Neural cell (in vitro differentiated cells): ENCODE results near the gene TMUB1. TPM values are rescaled to one million over a fixed set of nuclear protein-coding genes. Genes with fewer than 3 reads are reported as not detected.

Source experiments
- H2AFZ ChIP-seq: fragments of 200-600, 300-800 bp; sonication (generic), shearing (Covaris generic); 2 replicates; pipeline ENCODE4 v1.6.0; 2014; ENCODE audit warnings: low read depth, mild to moderate bottlenecking, antibody characterized with exemption, low read length, moderate library complexity
- H3F3A ChIP-seq: fragments of 200-600 bp; shearing (Covaris generic); 2 replicates; pipeline ENCODE4 v1.6.1; 2016; ENCODE audit warnings: mild to moderate bottlenecking, moderate library complexity, mixed read lengths, antibody characterized with exemption, low read length; ENCODE audit not compliant: insufficient read depth, poor library complexity, severe bottlenecking
- H3K27ac ChIP-seq: fragments of 200-600, 300-800 bp; sonication (generic), shearing (Covaris generic); 2 replicates; pipeline ENCODE4 v1.5.1; 2014; ENCODE audit warnings: mild to moderate bottlenecking, low read length, moderate library complexity
- H3K27me3 ChIP-seq: fragments of 300-800, 200-600 bp; sonication (generic), shearing (Covaris generic); 2 replicates; pipeline ENCODE4 v1.6.0; 2014; ENCODE audit warnings: mild to moderate bottlenecking, low read depth, low read length, moderate library complexity; ENCODE audit not compliant: insufficient read depth
- H3K36me3 ChIP-seq: fragments of 300-800, 200-600 bp; sonication (generic), shearing (Covaris generic); 2 replicates; pipeline ENCODE4 v1.5.1; 2014; ENCODE audit warnings: mild to moderate bottlenecking, antibody characterized with exemption, low read length, moderate library complexity; ENCODE audit not compliant: insufficient read depth
- H3K4me2 ChIP-seq: fragments of 300-800, 200-600 bp; sonication (generic), shearing (Covaris generic); 2 replicates; pipeline ENCODE4 v1.6.0; 2014; ENCODE audit warnings: mild to moderate bottlenecking, low read length
- H3K4me3 ChIP-seq: fragments of 300-800, 200-600 bp; sonication (generic), shearing (Covaris generic); 2 replicates; pipeline ENCODE4 v1.5.1; 2014; ENCODE audit warnings: mild to moderate bottlenecking, low read length, moderate library complexity
- H3K79me2 ChIP-seq: fragments of 200-600 bp; shearing (Covaris generic); replicated peaks from 2 replicates; pipeline ENCODE4 v1.6.0; 2014; ENCODE audit warnings: mild to moderate bottlenecking, low read length, moderate library complexity; ENCODE audit not compliant: insufficient read depth
- H3K9ac ChIP-seq: fragments of 300-800, 200-600 bp; sonication (generic), shearing (Covaris generic); 2 replicates; pipeline ENCODE4 v1.6.1; 2016; ENCODE audit warnings: mild to moderate bottlenecking, low read length, mixed read lengths
- H3K9me2 ChIP-seq: fragments of 200-600 bp; shearing (Covaris generic); 2 replicates; pipeline ENCODE4 v1.6.1; 2016; ENCODE audit warnings: mild to moderate bottlenecking, low read length, mixed read lengths; ENCODE audit not compliant: insufficient read depth
- H3K9me3 ChIP-seq: fragments of 200-600, 300-800 bp; sonication (generic), shearing (Covaris generic); 2 replicates; pipeline ENCODE4 v1.6.1; 2016; ENCODE audit warnings: mild to moderate bottlenecking, mixed run types, low read length, moderate library complexity, mixed read lengths
- H4K20me1 ChIP-seq: fragments of 200-600 bp; shearing (Covaris generic); 2 replicates; pipeline ENCODE4 v1.6.1; 2016; ENCODE audit warnings: mild to moderate bottlenecking, mixed run types; ENCODE audit not compliant: insufficient read depth
- EP300 ChIP-seq: fragments of 450-650 bp; conservative IDR thresholded peaks from 2 replicates; pipeline ENCODE4 v1.6.1; 2014; ENCODE audit warnings: antibody characterized with exemption, mild to moderate bottlenecking, moderate library complexity; ENCODE audit not compliant: poor library complexity, severe bottlenecking
- EZH2 ChIP-seq: fragments of 200-600, 300-800 bp; shearing (Covaris generic), sonication (generic); IDR thresholded peaks from 2 replicates; pipeline ENCODE4 v1.6.1; 2014; ENCODE audit warnings: antibody characterized with exemption, low read length, borderline replicate concordance, mild to moderate bottlenecking; ENCODE audit not compliant: insufficient read depth, poor library complexity, severe bottlenecking
- MXI1 ChIP-seq: fragments of 450-650 bp; conservative IDR thresholded peaks from 2 replicates; pipeline ENCODE4 v1.6.1; 2014; ENCODE audit warnings: antibody characterized with exemption, mild to moderate bottlenecking; ENCODE audit not compliant: poor library complexity, severe bottlenecking
- POLR2AphosphoS5 ChIP-seq: IDR thresholded peaks from 2 replicates; pipeline ENCODE4 v1.6.1; 2012
- REST ChIP-seq: IDR thresholded peaks from 2 replicates; pipeline ENCODE4 v1.6.1; 2012; ENCODE audit warnings: borderline replicate concordance
- SMC3 ChIP-seq: fragments of 450-650 bp; conservative IDR thresholded peaks from 2 replicates; pipeline ENCODE4 v1.6.1; 2014; ENCODE audit warnings: antibody characterized with exemption, mild to moderate bottlenecking, moderate library complexity; ENCODE audit not compliant: poor library complexity
- polyA plus RNA-seq: library from polyadenylated mRNA; depleted of rRNA; stranded (reverse); fragments of >200 nt; gene quantifications from 2 replicates; pipeline ENCODE4 v1.2.3, GENCODE V29; 2014
- TF ChIP-seq, protein P1 (sequence below): fragments of 450-650 bp; IDR thresholded peaks from 2 replicates; pipeline ENCODE4 v1.5.1; 2014; ENCODE audit warnings: antibody characterized with exemption, mild to moderate bottlenecking, moderate library complexity; ENCODE audit not compliant: poor library complexity, severe bottlenecking

TMUB1 gene
- polyA plus RNA-seq, 1 donor from 2014 or later = 35.2 TPM

DNA sequence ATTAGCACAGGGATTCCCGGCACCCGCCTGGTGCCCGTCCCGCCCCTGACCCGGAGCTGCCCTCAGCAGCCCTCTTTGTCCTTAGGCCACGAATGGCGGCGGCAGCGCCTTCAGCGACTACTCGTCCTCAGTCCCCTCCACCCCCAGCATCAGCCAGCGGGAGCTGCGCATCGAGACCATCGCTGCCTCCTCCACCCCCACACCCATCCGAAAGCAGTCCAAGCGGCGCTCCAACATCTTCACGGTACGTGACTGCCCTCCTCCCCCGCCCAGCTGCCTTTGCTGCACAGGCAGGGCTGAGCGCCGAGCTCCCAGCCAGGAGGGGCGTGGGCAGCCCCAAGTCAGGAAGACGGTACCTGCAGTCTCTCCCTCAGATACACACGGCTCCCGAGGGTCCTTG, 36.6 kb upstream of the TMUB1 start:
- Histone ChIP-seq H4K20me1 (peaks cover 31% of the 10 kb centered on the region), H3K36me3 (no peaks in the 10 kb centered on the region), H3F3A (no peaks in the 10 kb centered on the region), H3K4me3 (no peak overlapping the region), H2AFZ (no peak overlapping the region), H3K9me2 (no peaks in the 10 kb centered on the region), H3K4me2 (no peak overlapping the region), H3K27me3 (peaks cover 11% of the 10 kb centered on the region), H3K27ac (no peak overlapping the region), H3K79me2 (peaks cover 3% of the 10 kb centered on the region), H3K9me3 (no peaks in the 10 kb centered on the region), H3K9ac (no peak overlapping the region)
- no peak for TF ChIP-seq MXI1
- TF ChIP-seq REST = no peak
- TF ChIP-seq EZH2 = no peak
- no peak for TF ChIP-seq SMC3

- no peaks in the 10 kb centered on the region for H3K9me2 ChIP-seq
- H3K4me2 ChIP-seq = no peak overlapping the region
- no peaks in the 10 kb centered on the region for H3F3A ChIP-seq
- H3K4me3 ChIP-seq = no peak overlapping the region
- no peak overlapping the region for H3K27ac ChIP-seq
- TF ChIP-seq EP300 (no peak), REST (no peak), MXI1 (no peak), POLR2AphosphoS5 (no peak), SMC3 (no peak)
- TF ChIP-seq, protein P1, sequence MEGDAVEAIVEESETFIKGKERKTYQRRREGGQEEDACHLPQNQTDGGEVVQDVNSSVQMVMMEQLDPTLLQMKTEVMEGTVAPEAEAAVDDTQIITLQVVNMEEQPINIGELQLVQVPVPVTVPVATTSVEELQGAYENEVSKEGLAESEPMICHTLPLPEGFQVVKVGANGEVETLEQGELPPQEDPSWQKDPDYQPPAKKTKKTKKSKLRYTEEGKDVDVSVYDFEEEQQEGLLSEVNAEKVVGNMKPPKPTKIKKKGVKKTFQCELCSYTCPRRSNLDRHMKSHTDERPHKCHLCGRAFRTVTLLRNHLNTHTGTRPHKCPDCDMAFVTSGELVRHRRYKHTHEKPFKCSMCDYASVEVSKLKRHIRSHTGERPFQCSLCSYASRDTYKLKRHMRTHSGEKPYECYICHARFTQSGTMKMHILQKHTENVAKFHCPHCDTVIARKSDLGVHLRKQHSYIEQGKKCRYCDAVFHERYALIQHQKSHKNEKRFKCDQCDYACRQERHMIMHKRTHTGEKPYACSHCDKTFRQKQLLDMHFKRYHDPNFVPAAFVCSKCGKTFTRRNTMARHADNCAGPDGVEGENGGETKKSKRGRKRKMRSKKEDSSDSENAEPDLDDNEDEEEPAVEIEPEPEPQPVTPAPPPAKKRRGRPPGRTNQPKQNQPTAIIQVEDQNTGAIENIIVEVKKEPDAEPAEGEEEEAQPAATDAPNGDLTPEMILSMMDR = no peak
- H3K9ac ChIP-seq = no peak overlapping the region
- H2AFZ ChIP-seq = no peak overlapping the region
- peaks cover 28% of the 10 kb centered on the region for H4K20me1 ChIP-seq
- H3K27me3 ChIP-seq = peaks cover 15% of the 10 kb centered on the region
- no peaks in the 10 kb centered on the region for H3K36me3 ChIP-seq
- peaks cover 7% of the 10 kb centered on the region for H3K79me2 ChIP-seq
- no peaks in the 10 kb centered on the region for H3K9me3 ChIP-seq
Observed at GRCh38 chr7:151119055-151119415, 35.7 kb upstream of the TMUB1 start.
